NCI-H2227 (cell line): ENCODE data around the gene PAK5.

Source experiments
- DNase-seq: peaks from one replicate; lab custom pipeline; 2025; ENCODE audit not compliant: unreplicated experiment; lab: John Stamatoyannopoulos, UW

PAK5 gene

DNA sequence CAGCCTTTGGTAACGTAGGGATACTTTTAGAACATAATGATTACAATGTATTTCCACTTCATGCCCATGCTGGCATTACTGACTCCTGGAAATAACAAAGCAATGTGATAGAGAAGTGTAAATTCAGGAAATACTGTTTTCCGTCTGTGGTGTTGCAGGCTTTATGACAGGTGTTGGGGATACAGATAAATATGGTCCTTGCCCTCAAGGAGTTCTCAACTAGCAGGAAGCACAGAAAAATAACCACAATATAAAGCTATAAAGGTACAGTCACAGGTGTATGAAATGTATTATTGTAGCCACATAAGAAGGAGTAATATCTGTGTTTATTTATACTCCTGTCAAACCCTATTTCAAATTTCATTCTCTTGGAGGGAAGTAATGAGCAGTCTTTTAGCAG is 337.4 kb downstream of the PAK5 start:
- no peak for DNase-seq

DNA sequence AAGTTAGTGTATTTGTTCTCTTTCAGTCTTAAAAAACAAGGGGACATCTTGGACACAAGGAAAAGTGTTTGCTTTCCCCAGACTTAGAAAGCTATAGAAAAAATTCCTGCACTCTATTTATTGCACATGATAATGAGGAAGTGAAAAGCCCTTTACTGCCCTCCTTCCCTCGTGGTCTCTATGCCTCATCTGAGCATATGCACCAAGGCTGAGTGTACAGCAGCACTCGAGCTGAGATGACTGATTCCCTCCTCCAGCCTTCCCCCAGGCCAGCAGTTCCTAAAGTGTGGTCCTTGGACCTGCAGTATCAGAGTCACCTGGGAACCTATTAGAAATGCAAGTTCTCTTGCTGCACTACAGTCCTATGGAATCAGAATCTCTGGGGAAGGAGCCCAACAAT is 338.8 kb downstream of the PAK5 start:
- no peak for DNase-seq

DNA sequence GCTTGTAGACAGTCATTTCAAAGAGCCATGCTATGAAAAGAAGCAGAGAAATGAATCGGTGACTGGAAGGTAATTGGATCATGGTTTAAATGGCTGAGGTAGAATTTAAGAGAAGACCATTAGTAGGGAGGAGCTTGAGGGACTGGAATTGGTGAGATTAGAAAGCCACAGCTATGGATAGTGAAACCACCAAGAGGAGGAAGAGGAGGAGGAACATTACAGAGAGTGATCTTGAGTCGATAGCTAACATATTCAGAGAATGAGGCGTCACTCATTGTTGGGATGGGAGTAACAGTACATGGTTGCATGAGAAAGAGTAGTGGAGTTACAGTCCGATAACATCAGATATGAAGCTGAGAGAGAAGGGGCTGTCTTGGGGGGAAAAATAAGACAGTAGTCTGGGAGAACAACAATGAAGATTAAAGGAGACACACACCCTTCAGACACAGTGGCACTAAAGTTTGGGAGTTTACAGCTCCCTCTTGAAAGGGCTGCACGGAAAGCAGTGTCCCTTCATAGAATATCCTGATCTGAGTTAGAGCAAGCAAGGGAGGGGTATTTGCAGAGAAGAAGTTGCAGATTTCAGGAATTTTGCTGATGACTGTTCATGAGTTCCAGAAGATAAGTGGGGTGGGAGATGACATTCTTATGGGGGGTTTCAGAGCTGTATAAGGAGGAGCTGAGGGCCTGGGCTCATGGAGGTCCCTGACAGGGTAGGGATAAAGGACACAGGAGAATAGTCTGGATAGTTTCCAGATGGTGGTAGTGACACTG is 339.6 kb downstream of the PAK5 start:
- no peak for DNase-seq

DNA sequence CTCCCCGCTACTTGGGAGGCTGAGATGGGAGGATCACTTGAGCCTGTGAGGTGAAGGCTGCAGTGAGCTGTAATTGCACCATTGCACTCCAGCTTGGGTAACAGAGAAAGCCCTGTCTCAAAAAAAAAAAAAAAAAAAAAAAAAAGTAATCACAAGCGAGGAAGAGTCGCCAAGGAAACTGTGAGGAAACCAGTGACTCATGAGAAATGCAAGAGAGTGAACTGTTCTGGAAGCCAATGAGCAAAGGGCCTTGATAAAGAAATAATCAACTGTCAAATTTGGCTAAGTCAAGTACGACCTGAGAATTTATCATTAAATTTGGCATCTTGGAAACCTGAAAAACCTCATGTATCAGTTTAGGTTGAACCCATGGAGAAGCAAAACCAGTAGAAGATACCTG is 340.6 kb downstream of the PAK5 start:
- no peak for DNase-seq

DNA sequence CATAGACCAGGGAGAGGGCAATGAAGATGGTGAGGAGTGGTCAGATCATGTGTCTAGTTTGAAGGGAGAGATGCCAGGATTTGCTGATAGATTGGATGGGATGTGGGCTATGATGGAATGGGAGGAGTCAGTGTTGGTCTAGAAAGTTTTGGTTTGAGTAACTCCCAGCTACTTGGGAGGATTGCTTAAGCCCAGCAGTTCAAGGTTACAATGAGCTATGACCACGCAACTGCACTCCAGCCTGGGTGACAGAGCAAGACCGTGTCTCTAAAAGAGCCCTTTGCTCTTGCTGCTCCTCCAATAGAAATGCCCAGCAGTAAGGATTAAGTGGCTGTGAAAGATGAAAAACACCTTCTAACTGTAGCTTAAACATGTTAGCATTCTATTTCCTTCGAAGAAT is 342.7 kb downstream of the PAK5 start:
- DNase-seq: no peak

DNA sequence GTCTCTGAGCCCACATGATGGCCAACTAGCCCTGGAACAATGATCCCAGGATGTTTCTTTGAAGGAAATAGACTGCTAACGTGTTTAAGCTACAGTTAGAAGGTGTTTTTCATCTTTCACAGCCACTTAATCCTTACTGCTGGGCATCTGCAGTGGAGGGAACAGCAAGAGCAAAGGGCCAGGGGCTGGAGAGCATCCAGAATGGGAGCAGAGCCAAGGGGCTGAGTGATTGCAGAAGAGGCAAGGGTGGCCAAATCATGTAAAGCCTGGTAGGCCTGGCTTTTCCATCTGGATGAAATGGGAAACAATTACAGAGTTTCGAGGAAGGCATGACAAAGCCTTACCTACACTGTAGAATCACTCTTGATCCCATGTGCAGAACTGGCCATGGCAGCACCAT is 343.2 kb downstream of the PAK5 start:
- no peak for DNase-seq

DNA sequence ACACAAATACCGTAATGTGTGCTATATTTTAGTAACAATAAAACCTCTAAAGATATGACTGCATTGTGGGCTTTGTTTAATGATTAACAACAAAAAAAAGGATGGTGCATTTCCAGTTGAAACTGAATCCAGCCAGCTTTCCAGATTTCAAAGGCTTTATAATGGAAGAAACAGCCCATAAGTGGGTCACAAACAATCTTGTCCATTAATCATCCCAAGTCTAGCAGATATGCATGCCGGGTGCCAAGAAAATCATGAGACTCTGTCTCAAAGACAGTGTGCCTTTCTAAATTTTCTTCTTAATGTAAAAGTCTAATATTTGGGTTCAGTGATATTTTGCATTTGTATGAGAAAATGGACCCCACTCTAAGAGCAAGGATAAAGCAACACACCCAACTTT is 345.1 kb downstream of the PAK5 start:
- no peak for DNase-seq

DNA sequence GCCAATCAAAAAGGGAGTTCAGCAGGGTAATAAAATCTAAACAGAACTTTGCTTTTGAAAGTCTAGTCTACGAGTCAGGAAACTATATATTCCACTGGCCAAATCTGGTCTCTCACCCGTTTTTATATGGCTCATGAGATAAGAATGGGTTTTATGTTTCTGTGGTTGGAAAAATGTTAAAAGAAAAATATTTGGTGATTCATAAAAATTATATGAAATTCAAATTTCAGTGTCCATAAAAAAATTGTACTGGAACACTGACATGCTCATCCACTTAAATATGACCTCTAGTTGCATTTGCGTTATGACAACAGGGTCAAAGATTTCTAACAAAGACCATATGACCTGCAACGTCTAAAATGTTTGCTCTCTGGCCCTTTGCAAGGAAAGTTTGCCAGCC is 346.8 kb downstream of the PAK5 start:
- DNase-seq: no peak

DNA sequence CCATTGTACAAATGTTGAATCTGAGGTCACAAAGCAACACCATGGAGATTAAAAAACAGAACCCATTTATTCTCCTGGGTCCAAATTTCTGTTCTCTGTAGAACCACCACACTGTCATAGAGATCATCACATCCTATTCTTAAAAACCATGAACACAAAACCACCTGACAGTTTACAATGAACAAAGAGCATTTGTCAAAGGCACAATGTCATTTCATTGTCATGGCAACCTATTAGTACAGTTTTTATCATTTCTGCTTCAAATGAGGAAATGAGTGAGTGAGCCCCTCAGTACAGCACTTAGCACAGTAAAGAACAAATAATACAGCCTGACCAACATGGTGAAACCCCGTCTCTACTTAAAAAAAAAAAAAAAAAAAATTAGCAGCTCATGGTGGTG is 347.6 kb downstream of the PAK5 start:
- DNase-seq: no peak

DNA sequence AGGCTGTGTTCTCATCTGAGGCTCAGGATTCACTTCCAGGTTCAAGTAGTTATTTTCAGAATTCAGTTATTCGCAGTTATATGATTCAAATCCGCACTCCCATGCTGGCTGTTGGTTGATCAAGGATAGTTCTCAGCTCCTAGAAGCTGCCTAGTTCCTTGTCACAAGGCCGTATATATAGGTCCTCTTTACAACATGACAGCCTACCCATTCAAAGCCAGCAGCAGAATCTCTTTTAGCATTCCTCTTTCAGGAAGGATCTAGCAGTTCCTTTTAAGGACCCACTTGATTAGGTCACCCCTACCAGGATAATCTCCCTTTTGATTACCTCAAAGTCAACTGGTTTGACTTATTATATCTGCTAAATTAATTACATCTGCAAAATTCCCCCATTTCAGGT is 348.2 kb downstream of the PAK5 start:
- no peak for DNase-seq

DNA sequence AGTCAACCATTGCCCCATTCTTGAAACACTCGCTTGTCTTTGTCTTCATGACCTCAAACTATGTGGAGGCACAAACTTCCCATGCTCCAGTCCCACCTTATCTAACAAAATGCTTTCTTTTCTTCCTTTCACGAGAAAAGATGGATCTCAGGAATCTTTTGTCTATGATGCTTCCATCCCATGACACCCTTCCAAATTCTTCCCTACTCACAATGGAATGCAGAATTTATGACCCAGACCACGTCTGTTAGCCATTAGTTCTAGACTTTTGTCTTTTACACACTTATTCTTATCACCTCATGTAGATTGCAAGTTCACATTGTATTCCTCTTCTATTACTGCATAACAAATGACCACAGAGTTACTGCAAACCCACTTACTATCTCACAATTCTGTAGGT is 348.7 kb downstream of the PAK5 start:
- DNase-seq: no peak

DNA sequence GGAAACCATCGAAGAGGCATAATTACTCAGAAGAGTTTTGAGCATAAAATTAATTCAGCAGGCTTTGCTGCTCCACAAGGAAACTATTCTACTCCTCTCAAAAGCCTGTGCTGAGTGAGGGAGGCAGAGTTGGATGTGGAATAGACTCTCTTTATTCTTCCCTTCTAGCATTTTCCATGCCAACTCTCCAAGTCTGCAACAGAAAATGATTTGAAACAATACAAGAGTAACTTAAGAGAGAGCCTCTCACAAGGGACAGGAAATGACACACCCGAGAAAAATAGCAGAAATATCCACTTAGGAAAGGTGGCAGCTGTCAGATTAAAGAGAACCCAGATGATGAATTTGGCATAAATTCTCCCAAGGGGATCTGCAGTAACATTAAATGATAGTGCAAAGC is 350.8 kb downstream of the PAK5 start:
- DNase-seq: no peak
